Astrocyte of the spinal cord (primary cell): ENCODE measurements around the gene PLPP6.
A peak's percentile ranks its signal among the peaks of the same experiment; 100 is the strongest.

ENCODE experiments used
- DNase-seq: peaks from one replicate; pipeline ENCODE4 v3.0.0; 2011; ENCODE audit warnings: low read depth, low spot score
- H3K4me3 ChIP-seq: 2 replicates; pipeline ENCODE4 v1.5.1; 2011; ENCODE audit warnings: low read depth, mild to moderate bottlenecking, low read length, moderate library complexity
- CTCF ChIP-seq: IDR thresholded peaks from 2 replicates; pipeline ENCODE4 v1.5.1; 2012; ENCODE audit warnings: low read depth, mild to moderate bottlenecking, low read length, inconsistent platforms
- in situ Hi-C: cut with HindIII; loops from 2 replicates; pipeline ENCODE4 v1.10.0; 2017; ENCODE audit warnings: low sequenced_read_pairs

PLPP6 gene

GRCh38 chr9:4714266-4715016 lies 52.3 kb downstream of the PLPP6 start:
- DNase-seq = peak; percentile 16
- no peak for TF ChIP-seq CTCF
- in situ Hi-C loops = no loop called here
- H3K4me3 ChIP-seq = no peak overlapping the region
